KBM-7 (cell line): Measurements from ENCODE around the gene PSMD4.
"Not testable (repeated sequence)": the region's sequence is repeated elsewhere in the genome, so short reads cannot be mapped to it uniquely, and the experiment has no call there.

ENCODE experiments used
- DNase-seq: peaks from one replicate; pipeline ENCODE4 v3.0.0-alpha.2; 2015
- in situ Hi-C: fragments of 300-500 bp; cut with MboI; formaldehyde crosslinking; loops from 2 replicates; pipeline ENCODE4 v1.14.3; 2020; ENCODE audit warnings: low sequenced_read_pairs, low pct_unique_long_range_greater_than_20kb, mixed read lengths

The PSMD4 gene

DNA sequence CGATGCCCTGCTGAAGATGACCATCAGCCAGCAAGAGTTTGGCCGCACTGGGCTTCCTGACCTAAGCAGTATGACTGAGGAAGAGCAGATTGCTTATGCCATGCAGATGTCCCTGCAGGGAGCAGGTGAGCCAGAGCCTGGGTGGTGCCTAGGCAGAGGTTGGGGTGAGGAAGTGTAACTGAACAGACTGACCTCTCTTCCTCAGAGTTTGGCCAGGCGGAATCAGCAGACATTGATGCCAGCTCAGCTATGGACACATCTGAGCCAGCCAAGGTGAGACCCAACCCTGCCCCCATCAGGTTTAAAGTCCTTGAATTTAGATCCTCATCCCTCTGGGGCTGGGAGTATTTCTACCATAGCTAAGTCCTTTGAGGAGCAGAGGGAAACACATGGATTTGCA, 11.8 kb downstream of the PSMD4 start:
- no peak for DNase-seq
- in situ Hi-C loops, result no loop called here

DNA sequence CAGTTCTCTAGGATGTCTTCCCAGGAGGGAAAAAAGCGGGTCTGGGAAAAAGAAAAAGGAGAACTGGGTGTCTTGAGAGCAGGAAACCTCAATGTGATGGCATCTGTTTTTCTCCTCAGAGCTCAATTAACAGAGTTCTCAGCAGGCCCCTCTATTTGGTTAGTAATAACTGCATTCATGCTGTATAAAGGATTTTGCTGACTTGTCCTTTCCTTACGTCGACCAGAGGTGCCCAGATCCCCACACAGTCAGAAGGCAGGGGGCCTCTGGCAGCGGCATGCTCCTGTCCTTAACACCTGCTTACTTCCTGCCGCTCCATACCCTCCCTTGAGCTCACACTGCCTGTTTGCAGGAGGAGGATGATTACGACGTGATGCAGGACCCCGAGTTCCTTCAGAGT, 12.3 kb downstream of the PSMD4 start:
- in situ Hi-C loops, result no loop called here
- DNase-seq, result no peak

DNA sequence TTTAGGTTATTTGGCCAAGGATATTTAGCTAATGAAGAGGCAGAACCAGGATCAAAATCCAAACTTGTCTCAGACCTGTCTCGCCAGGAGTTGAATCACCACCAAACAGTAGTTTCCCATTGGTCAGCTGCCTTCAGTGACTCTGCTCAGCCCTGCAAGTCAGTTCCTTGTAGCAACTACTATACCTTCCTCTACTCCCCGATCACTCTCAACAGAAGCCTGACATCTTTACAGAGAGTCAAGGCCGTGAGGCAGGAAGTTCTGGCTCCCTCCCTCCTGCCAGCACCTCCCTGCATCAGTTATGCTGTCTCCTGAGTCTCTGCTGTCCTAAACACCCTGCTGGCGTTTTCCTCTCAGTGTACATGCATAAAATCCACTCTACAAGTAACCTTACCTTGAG, 13.2 kb downstream of the PSMD4 start:
- in situ Hi-C loops, result no loop called here
- DNase-seq, result no peak

DNA sequence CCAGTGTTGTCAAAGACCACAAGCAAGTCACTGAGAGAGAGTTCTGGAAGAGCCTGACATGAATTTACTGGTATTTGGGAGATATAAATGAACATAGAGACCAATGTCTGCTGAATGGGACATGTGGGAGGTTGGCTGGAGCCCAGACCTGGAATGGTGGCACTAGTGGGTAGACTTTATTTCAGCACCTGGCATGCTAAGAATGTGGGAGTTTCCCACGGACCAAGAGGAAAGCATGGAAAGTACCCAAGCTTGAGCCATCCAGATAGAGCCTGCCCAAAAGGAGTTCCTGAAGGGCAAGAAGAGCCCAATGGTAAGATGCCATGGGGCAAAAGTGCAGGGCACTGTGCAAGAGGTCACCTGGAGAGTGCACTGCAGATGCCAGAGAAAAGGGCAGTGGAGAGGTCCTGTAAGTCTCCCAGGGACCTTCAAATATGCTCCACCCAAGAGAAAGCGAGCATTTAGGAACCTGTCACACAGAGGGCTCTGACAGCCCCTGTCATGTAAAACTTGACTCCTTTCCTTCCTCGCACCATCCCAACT, 19.5 kb downstream of the PSMD4 start:
- no peak for DNase-seq
- in situ Hi-C loops, result no loop called here

DNA sequence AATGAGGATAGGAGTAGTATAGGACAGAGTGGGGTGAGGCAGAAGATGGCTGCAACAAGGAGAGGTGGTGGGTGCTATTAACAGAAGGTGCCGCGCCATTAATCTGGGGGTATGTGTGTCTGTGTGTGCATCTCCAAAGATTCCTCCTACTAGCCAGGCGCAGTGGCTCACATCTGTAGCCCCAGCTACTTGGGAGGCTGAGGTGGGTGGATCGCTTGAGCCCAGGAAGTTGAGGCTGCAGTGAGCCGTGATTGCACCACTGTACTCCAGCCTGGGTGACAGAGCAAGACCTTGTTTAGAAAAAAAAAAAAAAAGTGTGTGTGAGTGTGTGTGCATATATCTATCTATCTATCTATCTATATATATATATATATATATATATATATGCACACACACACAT, 20.8 kb downstream of the PSMD4 start:
- DNase-seq, in situ Hi-C loops: not testable (repeated sequence)

DNA sequence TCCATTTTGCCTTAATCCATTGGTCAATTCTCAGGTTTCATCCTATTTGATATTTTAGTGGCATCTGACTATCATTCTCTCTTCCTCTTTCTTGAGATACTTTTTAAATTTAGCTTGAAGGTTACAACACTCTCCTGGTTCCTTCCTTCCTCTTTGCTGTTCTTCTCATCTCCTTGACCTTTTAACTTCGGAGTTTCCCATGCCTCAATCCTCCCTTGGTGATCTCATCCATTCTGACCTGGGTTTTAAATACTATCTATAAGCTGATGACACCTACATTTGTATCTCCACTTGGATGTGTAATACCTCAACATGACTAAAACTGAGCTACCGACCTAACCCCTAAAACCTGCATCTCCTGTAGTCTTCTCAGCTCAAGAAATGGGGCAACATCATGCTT, 22.7 kb downstream of the PSMD4 start:
- DNase-seq, result peak; percentile 78
- in situ Hi-C loops, result no loop called here

DNA sequence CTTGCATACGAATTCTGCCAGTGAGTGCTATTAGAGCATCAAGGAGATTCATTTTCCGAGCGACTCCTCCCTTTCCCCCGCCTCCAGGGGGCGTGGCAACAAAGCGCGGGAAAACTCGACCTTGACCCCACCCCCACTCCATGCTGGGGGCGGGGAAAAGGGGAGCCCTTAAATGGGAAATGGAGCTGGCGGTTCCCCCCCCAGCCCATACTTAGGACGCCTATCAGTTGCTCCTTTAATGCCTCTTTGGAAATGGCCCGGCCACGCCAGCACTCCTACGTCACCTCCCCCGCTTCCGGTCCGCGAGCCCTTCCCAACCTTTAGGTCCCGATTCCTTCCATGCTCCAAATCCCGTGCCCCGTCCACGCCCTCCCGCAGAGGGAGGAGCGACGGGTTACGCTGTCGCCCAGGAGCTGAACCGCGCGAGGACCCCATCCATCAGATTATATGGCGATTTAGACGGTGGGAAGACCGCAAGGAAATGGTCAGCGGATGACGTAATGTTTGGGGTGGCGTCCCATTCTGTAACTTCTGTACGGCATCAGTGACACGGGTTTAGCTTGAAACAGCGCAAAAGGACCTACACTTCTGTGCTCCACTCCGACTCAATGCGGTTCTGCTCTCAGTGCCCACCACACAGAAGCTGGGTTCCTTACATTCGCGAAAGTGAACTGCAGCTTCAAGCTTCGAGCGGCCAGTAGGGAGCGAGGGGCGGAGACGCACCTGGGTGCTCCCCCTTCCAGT, 26.9 kb downstream of the PSMD4 start:
- peak; percentile 100 for DNase-seq
- in situ Hi-C loops, result no loop called here

DNA sequence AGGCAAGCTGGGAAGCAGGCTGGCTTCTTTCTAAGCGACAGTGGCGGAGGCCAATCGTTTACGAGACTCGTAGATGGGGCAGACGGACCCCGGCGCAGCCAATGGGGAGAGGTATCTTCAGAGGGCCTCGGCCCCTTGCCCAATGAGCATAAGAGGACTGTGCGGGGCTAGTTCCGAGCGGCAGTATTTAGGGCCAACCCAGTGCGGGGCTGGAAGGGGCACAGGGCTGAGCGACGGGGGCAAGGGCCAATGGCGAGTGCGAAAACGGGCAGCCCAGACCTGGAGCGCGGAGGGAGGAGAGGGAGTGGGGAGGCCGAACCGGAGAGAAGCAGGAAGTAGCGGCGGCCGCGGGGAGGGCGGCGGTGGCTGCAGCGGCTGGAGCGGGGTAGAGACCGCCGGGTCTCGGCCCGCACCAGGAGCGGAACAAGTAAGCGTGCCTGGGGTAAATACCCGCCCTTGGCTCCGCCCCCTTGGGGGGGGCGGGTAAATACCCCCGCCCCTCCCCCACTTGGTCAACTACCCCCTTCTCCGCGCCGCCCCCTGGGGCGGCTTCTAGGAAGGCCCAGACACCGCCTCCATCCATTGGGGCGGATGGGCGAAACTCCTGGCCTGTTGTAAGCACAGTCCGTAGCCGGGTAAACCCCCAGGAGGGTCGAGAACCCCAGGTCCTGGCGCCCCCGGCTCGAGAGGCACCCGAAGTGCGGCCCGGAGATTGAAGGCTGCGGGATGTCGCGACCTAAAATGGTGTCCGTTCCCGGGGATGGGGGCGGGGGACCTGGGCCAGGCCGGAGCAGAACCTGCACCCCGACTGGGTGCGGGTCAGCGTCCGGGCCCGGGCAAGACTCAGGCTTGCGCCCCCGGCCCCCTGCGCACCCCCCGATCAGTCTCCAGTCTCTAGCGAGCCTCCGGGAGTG, 27.7 kb downstream of the PSMD4 start, which contains the start of gene ZNF687:
Gene ZNF687, plus strand, starts transcription at position 331 of the 914 bp plus-strand sequence. CDS start 3,993 bp downstream, outside the sequence.
- peak; percentile 100 for DNase-seq
- in situ Hi-C loops, result no loop called here

DNA sequence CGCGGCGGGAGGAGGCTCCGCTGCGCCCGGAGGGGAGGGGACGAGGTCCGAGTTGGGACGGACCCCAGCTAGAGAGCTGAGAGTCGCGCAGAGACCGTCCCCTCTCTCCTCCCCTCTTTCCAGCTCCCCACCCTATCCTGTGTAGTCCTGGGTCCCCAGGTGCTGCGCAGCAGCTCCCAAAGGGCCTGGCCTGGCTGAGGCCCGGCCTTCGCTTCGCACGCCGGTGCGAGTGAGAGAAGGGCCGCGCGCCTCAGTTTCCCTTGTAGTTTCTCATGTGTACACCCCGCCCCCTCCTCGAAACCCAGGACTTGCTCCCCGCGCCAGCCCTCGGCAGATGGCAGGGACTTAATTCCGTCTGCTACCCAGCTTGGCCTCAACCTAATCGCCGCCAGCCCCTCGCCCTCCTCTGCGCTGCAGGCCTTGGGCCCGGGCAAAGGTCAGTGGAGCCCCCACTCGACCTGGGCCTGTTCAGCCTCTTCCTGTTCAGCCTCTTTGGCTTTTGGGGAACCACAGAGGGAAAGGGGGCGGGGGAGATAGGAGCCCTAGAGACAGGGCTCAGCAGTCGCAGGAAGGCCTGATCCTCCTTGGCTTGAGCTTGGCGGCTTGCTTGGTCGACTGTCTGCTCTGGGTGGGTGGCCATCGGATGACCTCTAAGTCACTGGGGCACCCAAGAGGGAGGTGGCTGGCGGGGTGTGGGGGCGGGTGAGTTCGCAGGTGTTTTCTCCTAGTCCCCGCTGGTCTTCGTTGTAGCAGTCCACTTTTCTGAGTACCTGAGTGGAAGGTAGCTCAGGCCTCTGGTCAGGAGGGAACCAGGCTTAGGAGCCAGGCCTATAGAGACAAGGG, 28.6 kb downstream of the PSMD4 start:
- in situ Hi-C loops, result no loop called here
- DNase-seq, result peak; percentile 35

DNA sequence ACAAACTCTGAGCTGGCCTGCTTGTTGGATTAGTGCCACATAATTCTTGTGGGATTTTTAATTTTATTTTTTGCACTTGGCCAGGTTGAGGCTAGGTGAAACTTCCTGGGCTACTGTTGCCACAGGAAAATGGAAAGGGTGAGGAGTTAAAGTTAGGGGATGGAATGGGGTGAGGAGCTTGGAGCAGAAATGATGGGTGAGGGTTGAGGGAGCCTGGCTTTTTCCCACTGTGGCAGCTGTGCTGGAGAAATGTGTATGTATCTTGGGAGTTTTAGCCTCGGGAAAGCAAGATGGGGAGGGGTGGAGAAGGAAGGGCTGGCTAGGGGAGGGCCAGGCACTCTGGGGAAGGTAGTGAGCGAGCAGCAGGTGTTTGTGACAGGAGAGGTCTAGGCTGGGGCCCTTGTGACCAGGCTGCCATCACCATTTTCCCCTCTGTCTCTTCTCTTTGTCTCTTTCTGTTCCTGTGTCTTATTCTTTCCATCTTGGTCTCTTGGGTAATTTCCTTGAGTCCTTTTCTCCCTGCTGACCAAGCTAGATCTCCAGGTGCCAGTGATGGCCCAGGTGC, 29.6 kb downstream of the PSMD4 start:
- DNase-seq, result no peak
- in situ Hi-C loops, result no loop called here

DNA sequence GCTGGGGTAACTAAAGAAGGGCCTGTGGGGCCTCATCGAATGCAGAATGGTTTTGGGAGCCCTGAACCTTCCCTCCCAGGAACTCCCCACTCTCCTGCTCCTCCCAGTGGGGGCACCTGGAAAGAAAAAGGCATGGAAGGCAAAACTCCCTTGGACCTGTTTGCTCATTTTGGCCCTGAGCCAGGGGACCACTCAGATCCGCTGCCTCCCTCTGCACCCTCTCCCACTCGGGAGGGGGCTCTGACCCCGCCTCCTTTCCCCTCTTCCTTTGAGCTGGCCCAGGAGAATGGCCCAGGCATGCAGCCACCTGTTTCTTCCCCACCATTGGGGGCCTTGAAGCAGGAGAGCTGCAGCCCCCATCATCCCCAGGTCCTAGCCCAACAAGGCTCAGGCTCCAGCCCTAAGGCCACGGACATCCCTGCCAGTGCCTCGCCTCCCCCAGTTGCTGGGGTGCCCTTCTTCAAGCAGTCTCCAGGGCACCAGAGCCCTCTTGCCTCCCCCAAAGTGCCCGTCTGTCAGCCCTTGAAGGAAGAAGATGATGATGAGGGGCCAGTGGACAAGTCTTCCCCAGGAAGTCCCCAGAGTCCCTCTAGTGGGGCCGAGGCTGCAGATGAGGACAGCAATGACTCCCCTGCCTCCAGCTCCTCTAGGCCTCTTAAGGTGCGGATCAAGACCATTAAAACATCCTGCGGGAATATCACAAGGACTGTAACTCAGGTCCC, 32.2 kb downstream of the PSMD4 start:
- in situ Hi-C loops, result no loop called here
- no peak for DNase-seq

DNA sequence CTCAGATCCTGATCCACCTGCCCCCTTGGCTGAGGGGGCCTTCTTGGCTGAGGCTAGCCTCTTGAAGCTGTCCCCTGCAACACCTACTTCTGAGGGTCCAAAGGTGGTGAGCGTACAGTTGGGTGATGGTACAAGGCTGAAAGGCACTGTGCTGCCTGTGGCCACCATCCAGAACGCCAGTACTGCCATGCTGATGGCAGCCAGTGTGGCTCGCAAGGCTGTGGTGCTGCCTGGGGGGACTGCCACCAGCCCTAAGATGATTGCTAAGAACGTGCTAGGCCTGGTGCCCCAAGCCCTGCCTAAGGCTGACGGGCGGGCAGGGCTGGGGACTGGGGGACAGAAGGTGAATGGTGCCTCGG, 32.8 kb downstream of the PSMD4 start:
- in situ Hi-C loops, result no loop called here
- no peak for DNase-seq

DNA sequence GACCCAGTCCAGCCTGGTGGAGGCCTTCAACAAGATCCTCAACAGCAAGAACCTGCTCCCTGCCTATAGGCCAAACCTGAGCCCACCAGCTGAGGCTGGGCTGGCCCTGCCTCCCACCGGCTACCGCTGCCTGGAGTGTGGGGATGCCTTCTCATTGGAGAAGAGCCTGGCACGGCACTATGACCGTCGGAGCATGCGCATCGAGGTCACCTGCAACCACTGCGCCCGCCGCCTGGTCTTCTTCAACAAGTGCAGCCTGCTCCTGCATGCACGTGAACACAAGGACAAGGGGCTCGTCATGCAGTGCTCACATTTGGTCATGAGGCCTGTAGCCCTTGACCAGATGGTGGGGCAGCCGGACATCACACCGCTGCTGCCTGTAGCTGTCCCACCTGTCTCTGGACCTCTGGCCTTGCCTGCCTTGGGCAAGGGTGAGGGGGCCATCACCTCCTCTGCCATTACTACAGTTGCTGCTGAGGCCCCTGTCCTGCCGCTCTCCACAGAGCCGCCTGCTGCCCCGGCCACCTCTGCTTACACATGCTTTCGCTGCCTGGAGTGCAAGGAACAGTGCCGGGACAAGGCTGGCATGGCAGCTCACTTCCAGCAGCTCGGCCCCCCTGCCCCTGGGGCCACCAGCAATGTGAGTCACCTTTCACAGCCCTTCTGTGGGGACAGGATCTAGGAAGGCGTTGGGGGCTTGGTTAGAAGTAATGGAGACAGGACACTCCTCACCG, 33.4 kb downstream of the PSMD4 start:
- no peak for DNase-seq
- in situ Hi-C loops, result no loop called here

DNA sequence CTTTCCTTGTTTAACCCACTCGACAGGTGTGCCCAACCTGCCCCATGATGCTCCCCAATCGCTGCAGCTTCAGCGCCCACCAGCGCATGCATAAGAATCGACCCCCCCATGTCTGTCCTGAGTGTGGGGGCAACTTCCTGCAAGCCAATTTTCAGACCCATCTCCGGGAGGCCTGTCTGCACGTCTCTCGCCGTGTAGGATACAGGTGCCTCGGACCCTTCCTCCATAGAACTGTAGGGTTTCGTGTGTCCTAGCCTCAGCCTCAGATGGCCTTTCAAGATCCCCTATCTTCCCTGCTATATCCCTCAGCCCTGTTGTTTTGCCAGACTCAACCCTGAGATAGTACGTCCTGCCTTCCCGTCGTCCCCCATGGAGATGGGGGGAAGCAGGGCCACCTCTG, 34.0 kb downstream of the PSMD4 start:
- in situ Hi-C loops, result no loop called here
- no peak for DNase-seq

DNA sequence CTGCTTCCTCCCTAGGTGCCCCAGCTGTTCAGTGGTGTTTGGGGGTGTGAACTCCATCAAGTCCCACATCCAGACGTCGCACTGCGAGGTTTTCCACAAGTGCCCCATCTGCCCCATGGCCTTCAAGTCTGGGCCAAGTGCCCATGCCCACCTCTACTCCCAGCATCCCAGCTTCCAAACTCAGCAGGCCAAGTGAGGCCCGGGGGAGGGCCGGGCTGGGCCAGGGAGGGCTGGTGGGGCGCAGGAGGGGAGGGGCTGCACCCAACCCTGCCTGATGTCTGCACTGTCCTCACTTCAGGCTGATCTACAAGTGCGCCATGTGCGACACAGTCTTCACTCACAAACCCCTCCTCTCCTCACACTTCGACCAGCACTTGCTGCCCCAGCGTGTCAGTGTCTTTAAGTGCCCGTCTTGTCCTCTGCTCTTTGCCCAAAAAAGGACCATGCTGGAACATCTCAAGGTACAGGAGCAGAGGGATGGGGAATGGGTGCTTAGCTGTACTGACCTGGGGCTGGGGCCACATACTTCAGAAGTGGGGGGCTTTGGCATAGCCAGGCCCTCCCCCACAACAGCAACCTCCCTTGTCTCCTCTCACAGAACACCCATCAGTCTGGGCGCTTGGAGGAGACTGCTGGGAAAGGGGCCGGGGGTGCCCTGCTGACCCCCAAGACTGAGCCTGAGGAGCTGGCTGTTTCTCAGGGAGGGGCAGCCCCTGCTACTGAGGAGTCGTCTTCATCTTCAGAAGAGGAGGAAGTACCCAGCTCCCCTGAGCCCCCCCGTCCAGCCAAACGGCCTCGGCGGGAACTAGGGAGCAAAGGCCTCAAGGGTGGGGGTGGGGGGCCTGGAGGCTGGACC, 34.8 kb downstream of the PSMD4 start:
- DNase-seq, result no peak
- in situ Hi-C loops, result no loop called here

DNA sequence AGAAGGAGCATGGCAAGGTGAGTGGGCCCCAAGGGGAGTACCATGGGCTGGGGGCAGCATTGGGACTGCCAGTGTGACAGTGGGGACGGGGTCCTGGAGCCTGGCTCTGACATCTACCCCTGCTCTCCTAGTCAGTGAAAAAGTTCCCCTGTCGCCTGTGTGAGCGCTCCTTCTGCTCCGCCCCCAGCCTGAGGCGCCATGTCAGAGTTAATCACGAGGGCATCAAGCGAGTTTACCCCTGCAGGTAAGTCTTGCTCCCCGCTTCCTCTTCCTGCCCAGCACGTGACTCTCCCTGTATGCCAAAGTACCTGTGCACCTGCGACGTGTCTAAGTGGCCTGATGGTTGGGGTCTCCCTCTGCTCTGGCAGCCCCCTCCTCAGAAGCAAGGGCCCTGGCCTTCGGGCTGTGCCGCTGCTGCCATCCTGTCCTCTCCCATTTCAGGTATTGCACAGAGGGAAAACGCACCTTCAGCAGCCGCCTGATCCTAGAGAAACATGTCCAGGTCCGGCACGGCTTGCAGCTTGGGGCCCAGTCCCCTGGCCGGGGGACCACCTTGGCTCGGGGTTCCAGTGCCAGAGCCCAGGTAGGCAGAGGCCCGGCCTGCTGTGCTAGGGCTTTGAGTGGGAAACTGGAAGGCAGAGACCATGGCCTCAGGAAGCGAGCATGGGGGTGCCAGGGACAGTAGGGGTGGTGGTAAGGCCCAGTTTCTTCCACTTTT, 35.6 kb downstream of the PSMD4 start:
- DNase-seq, result no peak
- in situ Hi-C loops, result no loop called here
